ENCODE measurements around the gene GET4.

DNA sequence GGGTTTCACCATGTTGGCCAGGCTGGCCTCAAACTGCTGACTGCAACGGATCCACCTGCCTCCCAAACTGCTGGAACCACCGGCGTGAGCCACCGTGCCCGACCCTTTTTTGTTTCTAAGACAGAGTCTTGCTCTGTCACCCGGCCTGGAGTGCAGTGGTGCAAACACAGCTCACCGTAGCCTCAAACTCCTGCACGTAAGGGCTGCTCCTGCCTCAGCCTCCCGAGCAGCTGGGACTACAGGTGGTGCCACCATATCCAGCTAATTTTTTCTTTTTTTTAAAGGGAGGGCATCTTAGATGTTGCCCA is 41.7 kb downstream of the GET4 start:
- TF ChIP-seq GATA2 (IDR thresholded peaks at IDR 0.05; ENCODE audit: low read depth, low read length) (no peak), GATA3 (IDR thresholded peaks at IDR 0.05; ENCODE audit: low read depth, low read length) (no peak)

All from SH-SY5Y (cell line).